ENCODE data around the gene GIT2. TPM values are rescaled to one million over a fixed set of nuclear protein-coding genes. Genes with fewer than 3 reads are reported as not detected.
"Not testable (repeated sequence)": the region's sequence is repeated elsewhere in the genome, so short reads cannot be mapped to it uniquely, and the experiment has no call there.

The GIT2 gene
- total RNA-seq, 4 donors from 2014 or later, result 55.0 to 107 (median 79.8) TPM

GRCh38 chr12:110012137-110012536 is 16.0 kb upstream of the GIT2 start:
- peak in 2 of 3 donors; percentile 89 for DNase-seq
- no peak for TF ChIP-seq CTCF (IDR thresholded peaks at IDR 0.05)
- TF ChIP-seq POLR2A (IDR thresholded peaks at IDR 0.05), result no peak
- Histone ChIP-seq H3K27ac (peak overlapping the region in 3 of 4 donors; percentile 34 to 81 (median 58)), H3K4me3 (no peak overlapping the region), H3K9me3 (no peaks in the 10 kb centered on the region), H3K27me3 (no peaks in the 10 kb centered on the region), H3K4me1 (peaks cover 0 to 17% (median 10%) of the 10 kb centered on the region in 4 donors), H3K36me3 (peaks cover 0 to 39% (median 0%) of the 10 kb centered on the region in 3 donors)

DNA sequence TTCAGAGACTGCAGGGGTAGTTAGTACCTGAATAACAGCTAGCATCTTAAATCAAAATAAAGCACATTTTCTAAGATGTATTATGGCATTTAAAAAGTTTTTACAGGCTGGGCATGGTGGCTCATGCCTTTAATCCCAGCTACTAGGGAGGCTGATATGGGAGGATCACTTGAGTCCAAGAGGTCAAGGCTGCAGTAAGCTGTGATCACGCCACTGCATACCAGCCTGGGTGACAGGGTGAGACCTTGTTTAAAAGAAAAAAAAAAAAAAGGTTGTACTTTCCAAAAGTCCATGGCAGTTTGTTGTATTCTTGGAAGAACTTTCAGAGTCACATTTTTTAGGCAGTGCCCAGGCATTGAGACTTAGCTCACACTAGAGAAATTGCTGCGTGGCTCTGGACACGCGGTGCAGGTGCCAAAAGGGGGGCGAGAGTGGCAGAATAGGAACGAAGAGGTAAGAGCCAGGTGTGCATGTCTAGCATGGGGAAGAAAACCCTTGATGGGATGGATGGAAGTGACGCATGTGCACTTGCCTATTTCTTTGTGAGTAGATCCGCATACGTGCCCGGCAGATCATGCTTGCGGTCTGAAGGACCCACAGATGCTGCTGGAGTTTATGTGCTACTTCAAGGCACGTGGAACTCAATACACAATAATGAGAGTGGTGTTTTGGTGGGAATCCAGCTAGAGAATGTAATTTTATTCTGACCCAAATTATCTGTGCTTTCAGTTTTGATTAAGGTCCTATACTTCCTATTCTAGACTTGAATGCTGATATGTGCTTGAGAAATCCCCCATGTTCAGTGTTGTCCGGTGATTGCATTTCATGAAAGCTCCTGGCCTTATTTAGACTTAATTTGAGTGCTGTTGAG is 14.9 kb upstream of the GIT2 start:
- Histone ChIP-seq H3K27ac (peak overlapping the region; percentile 6 to 81 (median 43)), H3K27me3 (no peaks in the 10 kb centered on the region), H3K36me3 (peaks cover 0 to 30% (median 0%) of the 10 kb centered on the region in 3 donors), H3K9me3 (no peaks in the 10 kb centered on the region), H3K4me3 (peak overlapping the region in 1 of 4 donors; percentile 2), H3K4me1 (peaks cover 0 to 17% (median 10%) of the 10 kb centered on the region in 4 donors)
- DNase-seq, result peak in 2 of 3 donors; percentile 70 to 71
- no peak for TF ChIP-seq POLR2A (IDR thresholded peaks at IDR 0.05)
- no peak for TF ChIP-seq CTCF (IDR thresholded peaks at IDR 0.05)

GRCh38 chr12:110008681-110009398 is 12.7 kb upstream of the GIT2 start:
- H3K27ac ChIP-seq, result peak overlapping the region in 1 of 4 donors; percentile 81
- not testable (repeated sequence) for DNase-seq, H3K4me3 ChIP-seq, H3K9me3 ChIP-seq, H3K27me3 ChIP-seq
- H3K4me1 ChIP-seq, result peaks cover 0 to 22% (median 10%) of the 10 kb centered on the region in 4 donors
- peaks cover 0 to 16% (median 0%) of the 10 kb centered on the region in 3 donors for H3K36me3 ChIP-seq

GRCh38 chr12:110007881-110008280 is 11.7 kb upstream of the GIT2 start:
- Histone ChIP-seq H3K4me3 (no peak overlapping the region), H3K27me3 (no peaks in the 10 kb centered on the region), H3K27ac (no peak overlapping the region), H3K4me1 (peaks cover 0 to 28% (median 14%) of the 10 kb centered on the region in 4 donors), H3K36me3 (peaks cover 0 to 9% (median 0%) of the 10 kb centered on the region in 3 donors), H3K9me3 (no peaks in the 10 kb centered on the region)
- DNase-seq, result no peak
- no peak for TF ChIP-seq POLR2A (IDR thresholded peaks at IDR 0.05)
- TF ChIP-seq CTCF (IDR thresholded peaks at IDR 0.05), result no peak

GRCh38 chr12:110006115-110006514 is 9.9 kb upstream of the GIT2 start:
- peaks cover 0 to 31% (median 12%) of the 10 kb centered on the region in 4 donors for H3K4me1 ChIP-seq
- TF ChIP-seq POLR2A (IDR thresholded peaks at IDR 0.05) (no peak), CTCF (IDR thresholded peaks at IDR 0.05) (no peak)
- peak overlapping the region in 2 of 4 donors; percentile 35 to 92 for H3K27ac ChIP-seq

More at GRCh38 chr12:110006115-110006514, 9.9 kb upstream of the GIT2 start:
- no peaks in the 10 kb centered on the region for H3K9me3 ChIP-seq
- H3K36me3 ChIP-seq, result peaks cover 0 to 7% (median 0%) of the 10 kb centered on the region in 3 donors
- H3K4me3 ChIP-seq, result no peak overlapping the region
- DNase-seq, result no peak
- no peaks in the 10 kb centered on the region for H3K27me3 ChIP-seq
